Measurements from ENCODE around the gene COL26A1.
"Not testable (repeated sequence)": the region's sequence is repeated elsewhere in the genome, so short reads cannot be mapped to it uniquely, and the experiment has no call there.

The COL26A1 gene

GRCh38 chr7:101470668-101471487 is 108.2 kb downstream of the COL26A1 start:
- Histone ChIP-seq H3K18ac (ENCODE audit: low read length) (no peak overlapping the region), H3K4me3 (ENCODE audit: low read depth, low read length) (no peak overlapping the region), H3K4me1 (ENCODE audit: control insufficient read depth in 1 of 2, insufficient read depth in 2 of 2, low read length in 2 of 2) (peaks cover 0 to under 1% of the 10 kb centered on the region in 2 experiments), H2BK120ac (ENCODE audit: insufficient read depth, low read length, poor library complexity) (no peak overlapping the region), H3K36me3 (ENCODE audit: control insufficient read depth in 1 of 2, insufficient read depth in 2 of 2, low read length in 2 of 2) (peaks cover 11 to 13% of the 10 kb centered on the region in 2 experiments), H3K79me1 (ENCODE audit: low read length) (no peaks in the 10 kb centered on the region), H3K23ac (ENCODE audit: low read length) (no peak overlapping the region), H3K14ac (ENCODE audit: low read length) (no peak overlapping the region), H3K4ac (ENCODE audit: low read depth, low read length) (no peak overlapping the region), H2AK5ac (ENCODE audit: low read length) (no peak overlapping the region), H3K4me2 (ENCODE audit: low read length) (no peak overlapping the region), H2BK5ac (ENCODE audit: low read depth, low read length, poor library complexity) (no peak overlapping the region), H4K91ac (ENCODE audit: low read depth, low read length) (no peak overlapping the region), H3K9me3 (ENCODE audit: insufficient read depth, low read depth, low read length) (no peaks in the 10 kb centered on the region), H4K12ac (ENCODE audit: low read depth, low read length) (no peak overlapping the region), H3K9ac (ENCODE audit: low read length) (no peak overlapping the region), H3K27me3 (ENCODE audit: insufficient read depth, low read length) (no peaks in the 10 kb centered on the region), H4K8ac (ENCODE audit: low read depth, low read length) (no peak overlapping the region), H2BK12ac (ENCODE audit: low read length) (no peak overlapping the region), H3K27ac (ENCODE audit: low read depth, low read length) (no peak overlapping the region), H3K79me2 (ENCODE audit: control insufficient read depth, insufficient read depth, low read length, poor library complexity) (no peaks in the 10 kb centered on the region), H2AFZ (ENCODE audit: insufficient read depth, low read length, poor library complexity) (no peak overlapping the region)
- no peak for DNase-seq
- WGBS (ENCODE audit: extremely low coverage, insufficient coverage, insufficient read length) = no CpG with 5 or more reads among the region's 9 CpGs

DNA sequence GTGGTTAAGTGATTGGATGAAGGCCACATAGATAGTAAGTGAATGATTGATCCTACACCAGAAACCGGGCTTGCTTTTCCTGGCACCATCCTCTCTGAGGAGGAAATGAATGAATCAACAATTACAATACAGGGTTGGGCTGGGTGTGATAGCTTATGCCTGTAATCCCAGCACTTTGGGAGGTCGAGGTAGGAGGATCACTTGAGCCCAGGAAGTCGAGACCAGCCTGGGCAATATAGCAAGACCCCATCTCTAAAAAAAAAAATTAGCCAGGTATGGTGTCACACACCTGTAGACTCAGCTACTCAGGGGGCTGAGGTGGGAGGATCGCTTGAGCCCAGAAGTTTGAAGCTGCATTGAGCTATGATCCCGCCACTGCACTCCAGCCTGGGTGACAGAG is 111.5 kb downstream of the COL26A1 start:
- Histone ChIP-seq H3K27ac (ENCODE audit: low read depth, low read length) (no peak overlapping the region), H3K14ac (ENCODE audit: low read length) (no peak overlapping the region), H3K9me3 (ENCODE audit: insufficient read depth, low read depth, low read length) (no peaks in the 10 kb centered on the region), H3K18ac (ENCODE audit: low read length) (no peak overlapping the region), H2AK5ac (ENCODE audit: low read length) (no peak overlapping the region), H3K4me3 (ENCODE audit: low read depth, low read length) (no peak overlapping the region), H3K4ac (ENCODE audit: low read depth, low read length) (no peak overlapping the region), H2BK5ac (ENCODE audit: low read depth, low read length, poor library complexity) (no peak overlapping the region), H3K79me1 (ENCODE audit: low read length) (no peaks in the 10 kb centered on the region), H3K36me3 (ENCODE audit: control insufficient read depth in 1 of 2, insufficient read depth in 2 of 2, low read length in 2 of 2) (peaks cover 7 to 11% of the 10 kb centered on the region in 2 experiments), H2BK120ac (ENCODE audit: insufficient read depth, low read length, poor library complexity) (no peak overlapping the region), H4K12ac (ENCODE audit: low read depth, low read length) (no peak overlapping the region), H2AFZ (ENCODE audit: insufficient read depth, low read length, poor library complexity) (no peak overlapping the region), H3K4me2 (ENCODE audit: low read length) (no peak overlapping the region), H4K91ac (ENCODE audit: low read depth, low read length) (no peak overlapping the region), H3K27me3 (ENCODE audit: insufficient read depth, low read length) (no peaks in the 10 kb centered on the region), H2BK12ac (ENCODE audit: low read length) (no peak overlapping the region), H3K4me1 (ENCODE audit: control insufficient read depth in 1 of 2, insufficient read depth in 2 of 2, low read length in 2 of 2) (no peaks in the 10 kb centered on the region), H3K9ac (ENCODE audit: low read length) (no peak overlapping the region), H3K79me2 (ENCODE audit: control insufficient read depth, insufficient read depth, low read length, poor library complexity) (no peaks in the 10 kb centered on the region), H4K8ac (ENCODE audit: low read depth, low read length) (no peak overlapping the region), H3K23ac (ENCODE audit: low read length) (no peak overlapping the region)
- no peak for DNase-seq
- WGBS (ENCODE audit: extremely low coverage, insufficient coverage, insufficient read length) = no CpG with 5 or more reads among the region's 5 CpGs

GRCh38 chr7:101475691-101476090 is 113.0 kb downstream of the COL26A1 start:
- H2AFZ ChIP-seq (ENCODE audit: insufficient read depth, low read length, poor library complexity); H3K9ac ChIP-seq (ENCODE audit: low read length); H3K18ac ChIP-seq (ENCODE audit: low read length); H3K79me1 ChIP-seq (ENCODE audit: low read length); H4K8ac ChIP-seq (ENCODE audit: low read depth, low read length); H3K14ac ChIP-seq (ENCODE audit: low read length); DNase-seq; H3K79me2 ChIP-seq (ENCODE audit: control insufficient read depth, insufficient read depth, low read length, poor library complexity); H3K27ac ChIP-seq (ENCODE audit: low read depth, low read length); H4K12ac ChIP-seq (ENCODE audit: low read depth, low read length); H3K27me3 ChIP-seq (ENCODE audit: insufficient read depth, low read length); H3K9me3 ChIP-seq (ENCODE audit: insufficient read depth, low read depth, low read length); H2BK12ac ChIP-seq (ENCODE audit: low read length); H2BK120ac ChIP-seq (ENCODE audit: insufficient read depth, low read length, poor library complexity); H2BK5ac ChIP-seq (ENCODE audit: low read depth, low read length, poor library complexity); H3K4me2 ChIP-seq (ENCODE audit: low read length); H3K4me3 ChIP-seq (ENCODE audit: low read depth, low read length); H4K91ac ChIP-seq (ENCODE audit: low read depth, low read length); H3K23ac ChIP-seq (ENCODE audit: low read length); H3K4ac ChIP-seq (ENCODE audit: low read depth, low read length); H3K36me3 ChIP-seq (ENCODE audit: control insufficient read depth in 1 of 2, insufficient read depth in 2 of 2, low read length in 2 of 2); H3K4me1 ChIP-seq (ENCODE audit: control insufficient read depth in 1 of 2, insufficient read depth in 2 of 2, low read length in 2 of 2); H2AK5ac ChIP-seq (ENCODE audit: low read length): not testable (repeated sequence)
- WGBS (ENCODE audit: extremely low coverage, insufficient coverage, insufficient read length) = no CpG with 5 or more reads among the region's 2 CpGs

DNA sequence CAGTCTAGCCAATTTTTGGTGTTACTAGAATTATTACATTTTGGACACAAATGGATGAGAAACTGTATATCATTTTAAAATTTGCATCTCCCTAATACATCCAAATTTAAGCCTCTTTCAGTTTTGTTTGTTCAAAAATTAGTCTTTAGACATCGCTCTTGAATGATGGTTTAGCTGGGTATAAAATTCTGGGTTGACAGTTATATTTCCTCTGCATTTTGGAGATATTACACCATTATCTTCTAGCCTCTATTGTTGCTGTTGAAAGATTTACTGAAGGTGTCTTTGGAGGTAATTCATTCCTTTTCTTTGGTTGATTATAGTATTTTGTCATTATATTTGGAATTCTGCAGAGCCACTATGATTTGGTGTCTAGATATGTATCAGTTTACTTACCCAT is 116.5 kb downstream of the COL26A1 start:
- no peak for DNase-seq
- Histone ChIP-seq H2BK5ac (ENCODE audit: low read depth, low read length, poor library complexity) (no peak overlapping the region), H2AK5ac (ENCODE audit: low read length) (no peak overlapping the region), H4K12ac (ENCODE audit: low read depth, low read length) (no peak overlapping the region), H3K4me2 (ENCODE audit: low read length) (no peak overlapping the region), H3K9ac (ENCODE audit: low read length) (no peak overlapping the region), H3K27me3 (ENCODE audit: insufficient read depth, low read length) (no peaks in the 10 kb centered on the region), H3K18ac (ENCODE audit: low read length) (no peak overlapping the region), H3K4ac (ENCODE audit: low read depth, low read length) (no peak overlapping the region), H3K79me1 (ENCODE audit: low read length) (no peaks in the 10 kb centered on the region), H2BK12ac (ENCODE audit: low read length) (no peak overlapping the region), H2BK120ac (ENCODE audit: insufficient read depth, low read length, poor library complexity) (no peak overlapping the region), H3K9me3 (ENCODE audit: insufficient read depth, low read depth, low read length) (no peaks in the 10 kb centered on the region), H3K14ac (ENCODE audit: low read length) (no peak overlapping the region), H3K4me1 (ENCODE audit: control insufficient read depth in 1 of 2, insufficient read depth in 2 of 2, low read length in 2 of 2) (no peaks in the 10 kb centered on the region), H3K79me2 (ENCODE audit: control insufficient read depth, insufficient read depth, low read length, poor library complexity) (no peaks in the 10 kb centered on the region), H3K4me3 (ENCODE audit: low read depth, low read length) (no peak overlapping the region), H2AFZ (ENCODE audit: insufficient read depth, low read length, poor library complexity) (no peak overlapping the region), H3K27ac (ENCODE audit: low read depth, low read length) (no peak overlapping the region), H3K36me3 (ENCODE audit: control insufficient read depth in 1 of 2, insufficient read depth in 2 of 2, low read length in 2 of 2) (peaks cover 3 to 6% of the 10 kb centered on the region in 2 experiments), H4K91ac (ENCODE audit: low read depth, low read length) (no peak overlapping the region), H4K8ac (ENCODE audit: low read depth, low read length) (no peak overlapping the region), H3K23ac (ENCODE audit: low read length) (no peak overlapping the region)
- no CpG with 5 or more reads among the region's 1 CpG for WGBS (ENCODE audit: extremely low coverage, insufficient coverage, insufficient read length)
